AG09319 (cell line): ENCODE data around the gene AMH.

Experiments used
- DNase-seq: peaks from one replicate; pipeline ENCODE4 v3.0.0-alpha.2; 2010; ENCODE audit warnings: low read depth; ENCODE audit errors: extremely low read depth
- CTCF ChIP-seq: IDR thresholded peaks from 2 replicates; pipeline ENCODE4 v1.5.1; 2011; ENCODE audit warnings: low read depth, mild to moderate bottlenecking, inconsistent platforms, low read length, moderate library complexity

The AMH gene

GRCh38 chr19:2260341-2260805, 11.2 kb downstream of the AMH start:
- no peak for DNase-seq
- no peak for TF ChIP-seq CTCF

GRCh38 chr19:2261438-2262172, 12.5 kb downstream of the AMH start:
- peak; percentile 45 for TF ChIP-seq CTCF
- no peak for DNase-seq

GRCh38 chr19:2266183-2266993, 17.3 kb downstream of the AMH start:
- no peak for TF ChIP-seq CTCF
- no peak for DNase-seq

GRCh38 chr19:2268480-2268830, 19.3 kb downstream of the AMH start:
- no peak for DNase-seq
- TF ChIP-seq CTCF = no peak

- TF ChIP-seq CTCF = no peak
- DNase-seq = no peak
Observed at GRCh38 chr19:2268861-2269243, 19.7 kb downstream of the AMH start.

GRCh38 chr19:2269244-2270156, 20.4 kb downstream of the AMH start:
- TF ChIP-seq CTCF = no peak
- peak; percentile 93 for DNase-seq
